ENCODE results near the gene PSMB8.

Gene PSMB8

GRCh38 chr6:32847795-32848194 lies 3.9 kb upstream of the PSMB8 start:
- no peak overlapping the region for H3K9ac ChIP-seq
- TF ChIP-seq CTCF (IDR thresholded peaks at IDR 0.05): no peak
- H3K27me3 ChIP-seq (ENCODE audit: control insufficient read depth, insufficient read depth, low read length): no peaks in the 10 kb centered on the region
- H2AFZ ChIP-seq: no peak overlapping the region
- H3K4me2 ChIP-seq (ENCODE audit: low read length): no peak overlapping the region
- H3K27ac ChIP-seq: no peak overlapping the region
- H3K79me2 ChIP-seq: no peaks in the 10 kb centered on the region
- no peaks in the 10 kb centered on the region for H3K9me3 ChIP-seq (ENCODE audit: control insufficient read depth, low read length)
- no peaks in the 10 kb centered on the region for H3K4me1 ChIP-seq
- H3K36me3 ChIP-seq (ENCODE audit: control insufficient read depth, insufficient read depth, low read length): no peaks in the 10 kb centered on the region
- no peak overlapping the region for H3K4me3 ChIP-seq (ENCODE audit: low read depth, low read length)

DNA sequence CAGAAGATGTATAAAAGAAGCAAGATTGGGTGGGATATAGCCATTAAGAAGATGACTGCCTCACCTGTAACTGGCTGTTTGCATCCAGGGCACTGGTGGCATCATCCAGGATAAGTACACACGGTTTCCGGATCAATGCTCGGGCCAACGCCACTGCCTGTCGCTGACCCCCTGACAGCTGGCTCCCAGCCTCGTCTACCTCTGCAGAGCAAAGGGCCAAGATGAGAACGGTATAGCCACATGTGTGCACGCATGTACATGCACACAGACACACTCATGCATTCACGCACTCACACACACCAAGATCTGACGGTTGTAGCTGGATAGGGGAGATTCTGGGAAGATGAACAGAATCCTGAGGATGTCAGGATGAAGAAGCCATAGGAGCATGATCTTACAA lies 3.2 kb upstream of the PSMB8 start:
- Histone ChIP-seq H3K4me2 (ENCODE audit: low read length) (no peak overlapping the region), H3K4me1 (no peaks in the 10 kb centered on the region), H3K27me3 (ENCODE audit: control insufficient read depth, insufficient read depth, low read length) (no peaks in the 10 kb centered on the region), H3K9me3 (ENCODE audit: control insufficient read depth, low read length) (no peaks in the 10 kb centered on the region), H3K79me2 (no peaks in the 10 kb centered on the region), H3K27ac (no peak overlapping the region), H3K4me3 (ENCODE audit: low read depth, low read length) (no peak overlapping the region), H2AFZ (no peak overlapping the region), H3K36me3 (ENCODE audit: control insufficient read depth, insufficient read depth, low read length) (no peaks in the 10 kb centered on the region), H3K9ac (no peak overlapping the region)
- no peak for TF ChIP-seq CTCF (IDR thresholded peaks at IDR 0.05)

DNA sequence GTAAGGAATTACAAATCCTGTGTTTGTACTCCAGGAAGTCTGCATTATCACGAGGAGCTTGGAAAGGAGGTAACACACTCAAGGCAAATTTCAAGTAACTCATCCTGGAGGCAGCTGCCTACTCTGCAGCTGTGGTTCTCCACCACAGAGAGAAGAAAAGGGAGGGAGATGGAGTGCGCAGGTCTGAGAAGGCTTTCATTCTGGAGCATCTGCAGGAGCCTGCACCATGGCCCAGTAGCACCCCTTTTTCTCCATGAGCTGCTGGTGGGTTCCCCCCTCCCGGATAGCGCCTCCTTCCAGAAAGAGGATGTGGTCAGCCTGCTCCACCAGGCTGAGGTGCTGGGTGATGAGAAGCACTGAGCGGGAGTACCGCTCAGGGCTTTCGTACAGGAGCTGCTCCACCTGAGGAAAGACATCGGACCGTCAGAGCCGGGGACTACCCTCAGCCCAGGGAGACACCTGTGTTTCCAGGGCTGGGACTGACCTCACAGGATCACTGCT lies 1.6 kb upstream of the PSMB8 start:
- Histone ChIP-seq H3K4me1 (no peaks in the 10 kb centered on the region), H3K27me3 (ENCODE audit: control insufficient read depth, insufficient read depth, low read length) (no peaks in the 10 kb centered on the region), H2AFZ (no peak overlapping the region), H3K27ac (no peak overlapping the region), H3K9ac (no peak overlapping the region), H3K79me2 (no peaks in the 10 kb centered on the region), H3K4me2 (ENCODE audit: low read length) (no peak overlapping the region), H3K36me3 (ENCODE audit: control insufficient read depth, insufficient read depth, low read length) (no peaks in the 10 kb centered on the region), H3K4me3 (ENCODE audit: low read depth, low read length) (peak overlapping the region; percentile 87), H3K9me3 (ENCODE audit: control insufficient read depth, low read length) (no peaks in the 10 kb centered on the region)
- TF ChIP-seq CTCF (IDR thresholded peaks at IDR 0.05): no peak

- peak overlapping the region; percentile 90 for H3K4me2 ChIP-seq (ENCODE audit: low read length)
- no peaks in the 10 kb centered on the region for H3K79me2 ChIP-seq
- H3K9me3 ChIP-seq (ENCODE audit: control insufficient read depth, low read length): no peaks in the 10 kb centered on the region
- H3K9ac ChIP-seq: no peak overlapping the region
- no peak for TF ChIP-seq CTCF (IDR thresholded peaks at IDR 0.05)
- peak overlapping the region; percentile 91 for H2AFZ ChIP-seq
- H3K27ac ChIP-seq: peak overlapping the region; percentile 87
- no peaks in the 10 kb centered on the region for H3K36me3 ChIP-seq (ENCODE audit: control insufficient read depth, insufficient read depth, low read length)
- no peaks in the 10 kb centered on the region for H3K4me1 ChIP-seq
- peak overlapping the region; percentile 87 for H3K4me3 ChIP-seq (ENCODE audit: low read depth, low read length)
- no peaks in the 10 kb centered on the region for H3K27me3 ChIP-seq (ENCODE audit: control insufficient read depth, insufficient read depth, low read length)
These were observed 1.1 kb upstream of the PSMB8 start for GRCh38 chr6:32844839-32845383.

DNA sequence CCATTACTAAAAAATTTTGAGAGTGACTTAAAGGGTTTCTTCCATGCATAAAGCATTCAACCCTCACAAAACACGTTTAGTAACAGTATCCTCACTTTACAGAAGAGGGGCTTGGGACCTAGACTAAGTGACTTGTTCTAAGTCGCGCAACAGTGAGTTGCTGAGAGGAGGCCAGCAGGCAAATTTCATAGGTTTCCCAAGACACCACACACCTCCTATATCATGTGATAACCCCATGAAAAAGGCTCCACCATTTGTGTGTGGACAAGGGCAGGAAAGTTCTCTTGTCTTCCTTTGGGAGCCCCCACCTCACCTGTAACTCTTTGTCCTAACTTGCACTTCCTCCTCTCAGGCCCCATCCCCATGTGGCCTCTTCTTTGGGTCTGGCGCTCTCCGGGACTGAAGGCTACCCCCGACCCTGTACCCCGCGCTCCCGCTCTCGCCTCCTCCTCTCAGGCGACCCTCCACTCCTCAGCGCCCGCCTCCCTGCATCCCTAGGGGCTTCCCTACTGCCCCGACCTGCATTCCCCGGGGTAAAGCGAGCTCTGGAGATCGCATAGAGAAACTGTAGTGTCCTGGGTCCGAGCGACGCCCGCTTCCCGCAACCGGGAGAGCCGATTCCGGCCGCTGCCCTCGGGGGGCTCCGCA lies 392 bp downstream of the PSMB8 start:
- Histone ChIP-seq H3K36me3 (ENCODE audit: control insufficient read depth, insufficient read depth, low read length) (no peaks in the 10 kb centered on the region), H3K4me1 (no peaks in the 10 kb centered on the region), H3K4me3 (ENCODE audit: low read depth, low read length) (peak overlapping the region; percentile 87), H3K9ac (peak overlapping the region; percentile 15), H3K27ac (peak overlapping the region; percentile 87), H2AFZ (peak overlapping the region; percentile 91), H3K4me2 (ENCODE audit: low read length) (peak overlapping the region; percentile 90), H3K79me2 (no peaks in the 10 kb centered on the region), H3K9me3 (ENCODE audit: control insufficient read depth, low read length) (no peaks in the 10 kb centered on the region), H3K27me3 (ENCODE audit: control insufficient read depth, insufficient read depth, low read length) (no peaks in the 10 kb centered on the region)
- no peak for TF ChIP-seq CTCF (IDR thresholded peaks at IDR 0.05)
